Stomach (tissue), 9 donors: ENCODE data around the gene GABBR1. TPM values are rescaled to one million over a fixed set of nuclear protein-coding genes. Genes with fewer than 3 reads are reported as not detected.

Experiments used
- DNase-seq, 2 donors: peaks; one replicate each; pipeline versions ENCODE4 v3.0.0 to v3.0.0-alpha.2; 2013 to 2019
- H3K27ac ChIP-seq, 5 donors: fragments of 200-600 bp in 4 of 5; sonication (generic) in 4 of 5; one replicate each; pipeline ENCODE4 v1.5.1; 2013 to 2019; ENCODE audit warnings: mild to moderate bottlenecking in 1 of 5, moderate library complexity in 1 of 5
- H3K27me3 ChIP-seq, 3 donors: fragments of 200-600 bp; sonication (generic); one replicate each; pipeline ENCODE4 v1.5.1; 2017 to 2019; ENCODE audit warnings: mixed run types in 1 of 3
- H3K36me3 ChIP-seq, 4 donors: fragments of 200-600 bp; sonication (generic); 1 replicate in 3 of 4; 2 replicates in 1 of 4; pipeline ENCODE4 v1.5.1; 2016 to 2019
- H3K4me1 ChIP-seq, 4 donors: fragments of 200-600 bp; sonication (generic); one replicate each; pipeline ENCODE4 v1.5.1; 2016 to 2019
- H3K4me3 ChIP-seq, 4 donors: fragments of 200-600 bp; sonication (generic) in 3 of 4; one replicate each; pipeline ENCODE4 v1.5.1; 2016 to 2019; ENCODE audit warnings: mild to moderate bottlenecking in 1 of 4
- H3K9me3 ChIP-seq, 4 donors: fragments of 200-600 bp; sonication (generic); one replicate each; pipeline ENCODE4 v1.5.1; 2016 to 2019
- EP300 ChIP-seq: sonication (generic); formaldehyde crosslinking; IDR thresholded peaks from one replicate; pipeline ENCODE4 v1.6.1; 2017; ENCODE audit warnings: antibody characterized with exemption
- POLR2A ChIP-seq, 4 donors: fragments of 450-650 bp; IDR thresholded peaks; one replicate each; pipeline ENCODE4 v1.6.1; 2016; ENCODE audit warnings: antibody characterized with exemption in 4 of 4, control low read depth in 2 of 4, mild to moderate bottlenecking in 1 of 4, moderate library complexity in 1 of 4
- POLR2AphosphoS5 ChIP-seq, 3 donors: sonication (generic); formaldehyde crosslinking; IDR thresholded peaks; one replicate each; pipeline ENCODE4 v1.6.1; 2016; ENCODE audit warnings: antibody characterized with exemption in 3 of 3
- WGBS, 5 donors: extraction: QIAGEN DNeasy Blood & Tissue Kit in 3 of 5; methylation state at CpG; one replicate each; pipeline versions ENCODE4 v1.1.5 to v1.1.7; 2013 to 2018; 5-methylcytosine and 5-hydroxymethylcytosine counted together
- intact Hi-C: fragments of 100-400 bp; cut with DNase I; formaldehyde crosslinking; loops from one replicate; pipeline ENCODE4 v1.15.1; 2023; ENCODE audit warnings: low total_unique reads
- polyA plus RNA-seq, 3 donors: library from polyadenylated mRNA; stranded (reverse); fragments of 200-250 nt; gene quantifications; one replicate each; pipeline ENCODE4 v1.2.3, GENCODE V29; 2013
- total RNA-seq, 5 donors: library from RNA; depleted of rRNA; stranded (reverse); fragments of >200 nt; gene quantifications; one replicate each; pipeline versions ENCODE4 v1.1.0 to v1.2.3, GENCODE V29; 2014 to 2016
- TF ChIP-seq, protein P1 (sequence below), 7 experiments: fragments of 450-650 bp in 4 of 7; fragments of 200-600 bp in 3 of 7; sonication (generic) in 3 of 7; IDR thresholded peaks; one replicate each; pipeline ENCODE4 v1.5.1; 2016 to 2019; ENCODE audit warnings: antibody characterized with exemption in 7 of 7, control low read depth in 2 of 7, mild to moderate bottlenecking in 1 of 7
- donor health status: healthy with polysubstance abuse.
- donor health status: Bipolar disorder and iron deficiency.
- donor health status: healthy.

GABBR1 gene
- total and polyA plus RNA-seq, 8 donors: 4.5 to 101 (median 29.8) TPM

DNA sequence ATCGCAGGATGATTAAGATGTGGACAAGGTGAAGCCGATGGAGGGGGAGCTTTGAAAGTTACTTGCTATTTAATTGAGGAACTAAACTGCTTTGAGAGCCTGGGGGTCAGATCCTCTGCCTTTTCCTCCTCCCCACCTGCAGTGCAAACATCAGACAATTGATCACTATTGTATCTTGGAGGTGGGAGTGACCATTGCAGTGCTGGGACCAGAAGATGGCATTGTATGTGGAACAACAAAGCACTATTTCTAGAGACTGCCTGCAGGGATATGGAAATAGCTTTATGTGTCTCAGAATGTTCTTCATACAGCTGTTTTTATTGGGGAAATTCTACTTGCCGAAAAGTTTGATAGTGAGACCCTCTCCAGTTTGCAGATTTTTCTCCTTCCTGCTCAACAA, 28.1 kb upstream of the GABBR1 start:
- intact Hi-C loops: no loop called here
- no peak for DNase-seq
- Histone ChIP-seq H3K36me3 (no peaks in the 10 kb centered on the region), H3K9me3 (no peaks in the 10 kb centered on the region), H3K4me1 (no peaks in the 10 kb centered on the region), H3K27ac (no peak overlapping the region), H3K27me3 (peaks cover 0 to 66% (median 7%) of the 10 kb centered on the region in 3 donors), H3K4me3 (no peak overlapping the region)
- TF ChIP-seq POLR2AphosphoS5 (IDR thresholded peaks at IDR 0.05): no peak
- no peak for TF ChIP-seq EP300
- TF ChIP-seq, protein P1, sequence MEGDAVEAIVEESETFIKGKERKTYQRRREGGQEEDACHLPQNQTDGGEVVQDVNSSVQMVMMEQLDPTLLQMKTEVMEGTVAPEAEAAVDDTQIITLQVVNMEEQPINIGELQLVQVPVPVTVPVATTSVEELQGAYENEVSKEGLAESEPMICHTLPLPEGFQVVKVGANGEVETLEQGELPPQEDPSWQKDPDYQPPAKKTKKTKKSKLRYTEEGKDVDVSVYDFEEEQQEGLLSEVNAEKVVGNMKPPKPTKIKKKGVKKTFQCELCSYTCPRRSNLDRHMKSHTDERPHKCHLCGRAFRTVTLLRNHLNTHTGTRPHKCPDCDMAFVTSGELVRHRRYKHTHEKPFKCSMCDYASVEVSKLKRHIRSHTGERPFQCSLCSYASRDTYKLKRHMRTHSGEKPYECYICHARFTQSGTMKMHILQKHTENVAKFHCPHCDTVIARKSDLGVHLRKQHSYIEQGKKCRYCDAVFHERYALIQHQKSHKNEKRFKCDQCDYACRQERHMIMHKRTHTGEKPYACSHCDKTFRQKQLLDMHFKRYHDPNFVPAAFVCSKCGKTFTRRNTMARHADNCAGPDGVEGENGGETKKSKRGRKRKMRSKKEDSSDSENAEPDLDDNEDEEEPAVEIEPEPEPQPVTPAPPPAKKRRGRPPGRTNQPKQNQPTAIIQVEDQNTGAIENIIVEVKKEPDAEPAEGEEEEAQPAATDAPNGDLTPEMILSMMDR (IDR thresholded peaks at IDR 0.05): no peak
- TF ChIP-seq POLR2A (IDR thresholded peaks at IDR 0.05): no peak
- 68 to 83% (median 80%) methylated on average over 3 of the region's 3 CpGs for WGBS, 5 donors

DNA sequence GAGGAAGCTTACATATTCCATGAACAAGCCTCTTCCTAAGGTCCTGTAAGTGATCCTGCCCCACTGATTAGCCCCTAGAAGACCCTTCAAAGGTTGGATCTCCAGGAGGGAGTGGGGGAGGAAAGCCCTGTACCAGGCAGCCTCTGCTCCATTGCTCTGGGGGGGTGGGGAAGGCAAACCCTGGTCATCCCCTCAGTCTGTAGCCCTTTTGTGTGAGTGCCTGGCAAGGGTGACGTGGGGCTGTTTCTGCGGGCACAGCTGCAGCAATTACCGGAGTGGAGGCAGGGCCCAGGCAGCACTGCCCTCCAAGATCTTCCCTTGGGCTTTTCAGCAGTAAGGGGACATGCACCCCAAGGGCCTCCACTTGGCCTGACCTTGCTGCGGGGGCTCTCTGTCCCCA, 23.8 kb upstream of the GABBR1 start, which contains the start of gene MOG:
MOG (plus strand) TSS at position 295 of the 400 bp plus-strand sequence. CDS start 118 bp downstream, outside the sequence.
- no peak for DNase-seq
- H3K36me3 ChIP-seq: no peaks in the 10 kb centered on the region
- no peaks in the 10 kb centered on the region for H3K9me3 ChIP-seq
- intact Hi-C loops: no loop called here
- TF ChIP-seq EP300 (no peak), POLR2A (IDR thresholded peaks at IDR 0.05) (no peak), POLR2AphosphoS5 (IDR thresholded peaks at IDR 0.05) (no peak)
- peaks cover 0 to 38% (median 0%) of the 10 kb centered on the region in 3 donors for H3K27me3 ChIP-seq
- WGBS, 5 donors: 79 to 100% (median 88%) methylated on average over 1 to 4 of the region's 4 CpGs
- no peak within 1 kb of the TSS for H3K27ac ChIP-seq
- no peak within 1 kb of the TSS for H3K4me3 ChIP-seq
- peaks cover 0 to 8% (median 0%) of the 10 kb centered on the region in 4 donors for H3K4me1 ChIP-seq

DNA sequence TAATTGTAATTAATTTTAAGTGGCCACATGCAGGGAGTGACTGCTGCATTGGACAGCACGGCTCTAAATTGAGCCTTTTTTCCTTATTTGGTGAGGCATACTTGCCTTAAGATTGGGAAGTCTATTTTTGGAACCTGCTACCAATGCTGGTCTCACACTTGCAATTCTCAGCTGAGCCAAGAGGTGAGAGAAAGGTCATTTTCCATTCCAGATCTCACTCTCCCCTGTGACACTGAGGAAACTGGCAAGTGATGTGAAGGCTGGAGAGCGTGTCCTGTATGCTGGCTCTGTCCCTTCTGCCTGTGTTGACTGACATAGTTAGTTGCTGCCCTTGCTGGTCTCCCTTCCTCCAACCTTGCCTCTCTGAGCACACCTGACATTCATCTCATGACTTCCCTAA, 23.2 kb upstream of the GABBR1 start:
- no peak for TF ChIP-seq POLR2A (IDR thresholded peaks at IDR 0.05)
- no peak for TF ChIP-seq EP300
- TF ChIP-seq POLR2AphosphoS5 (IDR thresholded peaks at IDR 0.05): no peak
- TF ChIP-seq, protein P1 (IDR thresholded peaks at IDR 0.05): no peak
- Histone ChIP-seq H3K4me3 (no peak overlapping the region), H3K4me1 (peaks cover 0 to 8% (median 0%) of the 10 kb centered on the region in 4 donors), H3K9me3 (no peaks in the 10 kb centered on the region), H3K27me3 (peaks cover 0 to 32% (median 0%) of the 10 kb centered on the region in 3 donors), H3K27ac (no peak overlapping the region), H3K36me3 (no peaks in the 10 kb centered on the region)
- DNase-seq: no peak
- intact Hi-C loops: no loop called here
- 30 to 54% (median 41%) methylated on average over 2 of the region's 2 CpGs for WGBS, 5 donors

DNA sequence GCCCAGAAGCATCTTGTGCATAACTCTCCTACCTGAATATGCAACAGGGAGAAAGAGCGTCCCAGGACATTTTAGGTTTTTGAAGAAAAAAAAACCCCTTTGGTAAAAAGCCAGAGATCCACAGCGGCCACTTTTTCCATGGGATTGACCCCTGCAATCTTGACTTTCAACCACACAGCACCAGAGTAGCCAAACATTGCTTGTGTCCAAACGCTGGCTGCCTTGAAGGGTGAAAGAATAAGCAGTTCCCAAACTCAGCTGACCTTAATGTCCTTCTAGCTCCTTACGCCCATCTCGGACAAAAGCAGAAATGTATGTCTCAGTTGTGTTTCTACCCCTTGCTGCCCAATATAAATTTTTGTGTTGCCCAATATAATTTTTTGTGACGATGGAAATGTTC, 22.7 kb upstream of the GABBR1 start:
- Histone ChIP-seq H3K27ac (no peak overlapping the region), H3K4me1 (peaks cover 0 to 8% (median 0%) of the 10 kb centered on the region in 4 donors), H3K4me3 (no peak overlapping the region), H3K27me3 (peaks cover 0 to 27% (median 0%) of the 10 kb centered on the region in 3 donors), H3K9me3 (no peaks in the 10 kb centered on the region), H3K36me3 (no peaks in the 10 kb centered on the region)
- no peak for DNase-seq
- intact Hi-C loops: no loop called here
- no peak for TF ChIP-seq POLR2A (IDR thresholded peaks at IDR 0.05)
- TF ChIP-seq EP300: no peak
- no peak for TF ChIP-seq POLR2AphosphoS5 (IDR thresholded peaks at IDR 0.05)
- 50 to 70% (median 56%) methylated on average over 6 of the region's 6 CpGs for WGBS, 5 donors

DNA sequence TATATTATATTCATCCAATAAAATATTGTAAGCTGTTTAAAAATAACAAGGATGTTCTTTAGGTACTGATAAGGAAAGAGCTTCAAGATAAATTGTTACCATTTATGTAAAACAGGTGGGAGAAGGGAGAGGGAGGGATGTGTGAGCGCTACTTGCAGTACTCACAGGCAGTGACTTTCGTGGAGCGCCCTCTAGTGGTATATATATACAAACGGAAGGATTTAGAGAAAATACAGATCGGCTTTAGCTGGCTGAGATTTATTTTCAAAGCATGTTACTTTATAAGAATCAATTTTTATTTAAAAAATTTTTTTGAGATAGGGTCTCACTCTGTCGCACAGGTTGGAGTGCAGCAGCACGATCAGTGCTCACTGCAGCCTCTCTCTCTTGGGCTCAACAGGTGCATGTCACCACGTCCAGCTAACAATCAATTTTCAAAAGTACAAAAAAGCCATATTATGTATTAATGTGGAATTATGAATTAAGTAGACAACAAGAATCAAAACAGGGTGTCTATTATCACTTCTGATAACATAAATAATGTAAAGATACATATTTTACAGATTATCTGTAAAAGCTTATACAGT, 20.6 kb upstream of the GABBR1 start:
- 9 to 13% (median 11%) methylated on average over 8 of the region's 8 CpGs for WGBS, 5 donors
- intact Hi-C loops: no loop called here
- Histone ChIP-seq H3K4me1 (peaks cover 3 to 21% (median 7%) of the 10 kb centered on the region in 4 donors), H3K27me3 (peaks cover 0 to 16% (median 0%) of the 10 kb centered on the region in 3 donors), H3K9me3 (no peaks in the 10 kb centered on the region), H3K4me3 (no peak overlapping the region), H3K27ac (no peak overlapping the region), H3K36me3 (no peaks in the 10 kb centered on the region)
- TF ChIP-seq, protein P1 (IDR thresholded peaks at IDR 0.05): peak in 5 of 7 experiments; percentile 10 to 83 (median 51)
- no peak for TF ChIP-seq POLR2AphosphoS5 (IDR thresholded peaks at IDR 0.05)
- peak; percentile 47 to 90 for DNase-seq
